SK-N-MC (cell line): Measurements from ENCODE around the gene TPBGL.

ENCODE experiments used
- EZH2 ChIP-seq: fragments of 200-600 bp; sonication (generic); IDR thresholded peaks from one replicate; pipeline ENCODE4 v1.6.1; 2017; ENCODE audit warnings: antibody characterized with exemption
- POLR2AphosphoS5 ChIP-seq: IDR thresholded peaks from 2 replicates; pipeline ENCODE4 v1.6.1; 2012; ENCODE audit warnings: mild to moderate bottlenecking, low read depth, low read length, borderline replicate concordance

GRCh38 chr11:75239531-75240290, 863 bp upstream of the TPBGL start:
- TF ChIP-seq POLR2AphosphoS5 = no peak
- no peak for TF ChIP-seq EZH2
